Mucosa of rectum (tissue), 2 donors: ENCODE results near the gene NOS3.
A peak's percentile ranks its signal among the peaks of the same experiment; 100 is the strongest.

ENCODE experiments used
- H3K27ac ChIP-seq, 2 donors: one replicate each; pipeline ENCODE4 v1.7.0; 2013; ENCODE audit warnings: inconsistent platforms in 2 of 2, low read depth in 2 of 2, low read length in 2 of 2
- H3K27me3 ChIP-seq, 2 donors: one replicate each; pipeline ENCODE4 v1.7.0; 2013; ENCODE audit warnings: low read length in 2 of 2; ENCODE audit not compliant: control insufficient read depth in 2 of 2, insufficient read depth in 2 of 2
- H3K36me3 ChIP-seq, 2 donors: one replicate each; pipeline ENCODE4 v1.7.0; 2013; ENCODE audit warnings: low read length in 2 of 2; ENCODE audit not compliant: control insufficient read depth in 2 of 2, insufficient read depth in 2 of 2
- H3K4me1 ChIP-seq, 2 donors: one replicate each; pipeline ENCODE4 v1.7.0; 2013; ENCODE audit warnings: low read length in 2 of 2, mild to moderate bottlenecking in 1 of 2; ENCODE audit not compliant: control insufficient read depth in 2 of 2, insufficient read depth in 2 of 2
- H3K4me3 ChIP-seq, 2 donors: one replicate each; pipeline ENCODE4 v1.7.0; 2013; ENCODE audit warnings: low read length in 2 of 2
- H3K9ac ChIP-seq, 2 donors: one replicate each; pipeline ENCODE4 v1.7.0; 2013; ENCODE audit warnings: low read length in 2 of 2, low read depth in 1 of 2, mild to moderate bottlenecking in 1 of 2
- H3K9me3 ChIP-seq, 2 donors: one replicate each; pipeline ENCODE4 v1.7.0; 2013; ENCODE audit warnings: low read length in 2 of 2; ENCODE audit not compliant: control insufficient read depth in 2 of 2
- donor health status: healthy.
- donor health status: Normal muscosa, but diverticular disease.

Gene NOS3

GRCh38 chr7:151063212-151063561 lies 72.4 kb downstream of the NOS3 start:
- H3K9ac ChIP-seq: no peak overlapping the region
- H3K4me1 ChIP-seq: peaks cover 36 to 37% of the 10 kb centered on the region in 2 donors
- H3K9me3 ChIP-seq: no peaks in the 10 kb centered on the region
- H3K27ac ChIP-seq: peak overlapping the region in 1 of 2 donors; percentile 23
- no peak overlapping the region for H3K4me3 ChIP-seq
- H3K27me3 ChIP-seq: no peaks in the 10 kb centered on the region
- H3K36me3 ChIP-seq: peaks cover 21 to 29% of the 10 kb centered on the region in 2 donors
